Panc1 (cell line): ENCODE measurements around the gene MYLK3. TPM values are rescaled to one million over a fixed set of nuclear protein-coding genes. Genes with fewer than 3 reads are reported as not detected.
A peak's percentile ranks its signal among the peaks of the same experiment; 100 is the strongest.

ENCODE experiments used
- ATAC-seq: fragments of 200-7000 bp; cut with Tn5 transposase; 2 replicates; pipeline ENCODE4 v1.9.1; 2020; ENCODE audit warnings: mild to moderate bottlenecking, moderate library complexity
- Bru-seq: library from RNA; stranded (reverse); fragments of 400-500 nt; gene quantifications from one replicate; lab custom pipeline; 2021; lab: Mats Ljungman, UMichigan
- BruChase-seq, 2 experiments: library from RNA; stranded (reverse); fragments of 400-500 nt; gene quantifications; one replicate each; lab custom pipeline; 2021; lab: Mats Ljungman, UMichigan
- BruUV-seq: library from RNA; stranded (reverse); fragments of 400-500 nt; replicated peaks from 2 replicates; lab custom pipeline; 2021; lab: Mats Ljungman, UMichigan
- CTCF ChIA-PET: fragments of 300-600 bp; sonication (Branson Sonifier 250); formaldehyde crosslinking; loops from one replicate; lab custom pipeline; 2022; ENCODE audit warnings: antibody characterized with exemption; lab: Charles Lee
- POLR2A ChIA-PET: fragments of 300-600 bp; sonication (Branson Sonifier 250); formaldehyde crosslinking; loops from one replicate; lab custom pipeline; 2022; ENCODE audit warnings: antibody characterized with exemption; lab: Charles Lee
- DNase-seq: peaks from one replicate; pipeline ENCODE4 v3.0.0-alpha.2; 2010; ENCODE audit warnings: low read depth, low spot score
- H3K27ac ChIP-seq: 2 replicates; pipeline ENCODE4 v1.5.1; 2011; ENCODE audit warnings: mild to moderate bottlenecking, low read length, inconsistent platforms
- H3K27me3 ChIP-seq: fragments of 200-500 bp; sonication (Bioruptor generic); 2 replicates; pipeline ENCODE4 v1.6.0; 2014; ENCODE audit warnings: low read length, inconsistent platforms; ENCODE audit not compliant: control insufficient read depth, insufficient read depth
- H3K36me3 ChIP-seq: fragments of 200-500 bp; sonication (Bioruptor generic); 2 replicates; pipeline ENCODE4 v1.5.1; 2014; ENCODE audit warnings: inconsistent platforms, mild to moderate bottlenecking, low read length, moderate library complexity; ENCODE audit not compliant: control insufficient read depth, insufficient read depth
- H3K4me1 ChIP-seq: 2 replicates; pipeline ENCODE4 v1.5.1; 2011; ENCODE audit warnings: inconsistent platforms, mild to moderate bottlenecking, low read length, moderate library complexity; ENCODE audit not compliant: control insufficient read depth, insufficient read depth
- H3K4me3 ChIP-seq, 2 experiments: 2 replicates each; pipeline ENCODE4 v1.5.1; 2011 to 2012; ENCODE audit warnings: low read depth in 2 of 2, low read length in 2 of 2, mild to moderate bottlenecking in 2 of 2, inconsistent platforms in 1 of 2, moderate library complexity in 1 of 2
- H3K9me3 ChIP-seq: fragments of 200-500 bp; sonication (Bioruptor generic); 2 replicates; pipeline ENCODE4 v1.5.1; 2014; ENCODE audit warnings: low read depth, mild to moderate bottlenecking, inconsistent platforms, low read length, moderate library complexity; ENCODE audit not compliant: control insufficient read depth, insufficient read depth
- POLR2AphosphoS5 ChIP-seq: IDR thresholded peaks from 2 replicates; pipeline ENCODE4 v1.6.1; 2012; ENCODE audit warnings: mild to moderate bottlenecking, low read depth, low read length, moderate library complexity
- SIN3A ChIP-seq: IDR thresholded peaks from 2 replicates; pipeline ENCODE4 v1.6.1; 2012; ENCODE audit warnings: low read depth, mild to moderate bottlenecking, low read length, moderate library complexity, borderline replicate concordance; ENCODE audit not compliant: insufficient read depth
- TCF7L2 ChIP-seq: IDR thresholded peaks from 2 replicates; pipeline ENCODE4 v1.6.1; 2011; ENCODE audit warnings: mild to moderate bottlenecking, low read depth, low read length, inconsistent platforms
- in situ Hi-C: cut with HindIII; loops from 2 replicates; pipeline ENCODE4 v1.10.0; 2016; ENCODE audit warnings: low sequenced_read_pairs, low pct_unique_long_range_greater_than_20kb
- intact Hi-C: fragments of 100-400 bp; cut with micrococcal nuclease; formaldehyde crosslinking; loops from one replicate; pipeline ENCODE4 v1.10.0; 2022; ENCODE audit not compliant: unreplicated experiment
- long read RNA-seq: library from polyadenylated mRNA; unstranded; transcript quantifications from one replicate; pipeline ENCODE4 v2.0.0, GENCODE V29; 2021; ENCODE audit not compliant: unreplicated experiment
- polyA plus RNA-seq: library from polyadenylated mRNA; unstranded; fragments of >200 nt; gene quantifications from one replicate; pipeline ENCODE4 v1.2.1, GENCODE V29; 2012; ENCODE audit warnings: missing spikeins; ENCODE audit not compliant: insufficient read length
- total RNA-seq: library from RNA; stranded (reverse); gene quantifications from one replicate; pipeline ENCODE4 v1.2.1, GENCODE V29; 2021; ENCODE audit not compliant: unreplicated experiment
- TF ChIP-seq, protein P1 (sequence below), 2 experiments: IDR thresholded peaks; 2 replicates each; pipeline ENCODE4 v1.6.1; 2011 to 2012; ENCODE audit warnings: low read depth in 2 of 2, control low read depth in 1 of 2, low read length in 1 of 2, mild to moderate bottlenecking in 1 of 2, moderate library complexity in 1 of 2; ENCODE audit not compliant: insufficient read depth in 1 of 2
- TF ChIP-seq, protein P2 (sequence below): fragments of 450-650 bp; IDR thresholded peaks from 2 replicates; pipeline ENCODE4 v1.5.1; 2017; ENCODE audit warnings: mild to moderate bottlenecking

Gene MYLK3
- 0.31 TPM for total RNA-seq
- polyA plus RNA-seq, result 0.34 TPM
- percentile 25 among the genes with signal in this experiment for Bru-seq, nascent RNA
- BruChase-seq, experiment 1, labeled RNA remaining after a 2-hour chase, result percentile 28 among the genes with signal in this experiment
- percentile 29 among the genes with signal in this experiment for BruChase-seq, experiment 2, labeled RNA remaining after a 6-hour chase
- long read RNA-seq, partial matches to known transcripts, result 0 of 3 reads
- long read RNA-seq, other reads (novel, unspliced or antisense), result 3 of 3 reads

DNA sequence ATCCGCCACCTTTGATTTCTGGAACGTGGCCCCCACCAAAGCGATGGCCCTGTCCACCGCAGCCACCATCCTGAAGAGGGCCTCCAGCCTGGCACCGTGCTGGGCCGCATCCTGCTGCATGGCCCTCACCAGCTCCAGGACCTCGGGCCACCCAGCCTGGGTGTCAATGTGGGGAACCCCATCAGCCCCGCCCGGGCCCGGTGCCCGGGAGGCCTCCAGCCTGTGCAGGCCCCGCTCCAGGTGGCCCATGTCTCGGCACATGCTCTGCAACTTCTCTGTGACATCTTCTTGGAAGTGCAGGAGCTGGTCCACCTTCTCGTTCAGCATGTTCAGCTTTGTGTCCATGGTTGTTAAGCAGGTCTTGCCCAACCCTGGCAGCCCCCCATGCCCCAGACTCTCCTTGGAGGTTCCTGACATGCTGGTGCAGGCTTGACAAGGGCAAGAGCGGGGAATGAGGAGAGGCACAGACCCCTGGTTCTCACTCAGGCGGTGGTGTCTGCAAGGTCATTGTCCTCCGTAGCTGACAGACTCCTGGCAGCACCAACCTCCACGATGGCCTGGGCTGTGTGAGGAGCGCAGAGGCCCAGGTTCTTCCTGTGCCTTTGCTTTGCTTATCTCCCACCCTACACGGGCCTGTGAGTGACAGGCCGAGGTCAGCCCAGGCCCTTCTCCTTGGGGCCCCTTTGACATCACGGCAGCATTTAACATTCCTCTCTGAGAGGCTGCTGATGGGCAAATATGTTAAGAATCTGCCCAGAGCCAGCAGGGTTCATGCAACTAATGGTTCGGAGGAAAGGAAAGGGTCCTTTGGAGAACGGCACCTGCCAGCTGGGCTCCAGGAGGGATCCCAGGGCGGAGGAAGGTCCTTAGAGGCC lies at the start of gene MYLK3:
Gene MYLK3, minus strand, starts transcription at position 568 of the 875 bp plus-strand sequence. Its CDS starts 151 bp downstream, at position 417.
- Histone ChIP-seq H3K27ac (no peak within 1 kb of the TSS), H3K27me3 (no peaks in the 10 kb centered on the region), H3K4me1 (no peaks in the 10 kb centered on the region; the same call in 1 of the 2 replicates), H3K4me3 (no peak within 1 kb of the TSS), H3K9me3 (no peaks in the 10 kb centered on the region), H3K36me3 (no peaks in the 10 kb centered on the region)
- CTCF ChIA-PET, result no interaction called here
- intact Hi-C loops (no loop called here), in situ Hi-C loops (no loop called here)
- POLR2A ChIA-PET, result no interaction called here
- no TSS peak for BruUV-seq
- TF ChIP-seq SIN3A (no peak), TCF7L2 (no peak), POLR2AphosphoS5 (no peak)
- TF ChIP-seq, protein P1, sequence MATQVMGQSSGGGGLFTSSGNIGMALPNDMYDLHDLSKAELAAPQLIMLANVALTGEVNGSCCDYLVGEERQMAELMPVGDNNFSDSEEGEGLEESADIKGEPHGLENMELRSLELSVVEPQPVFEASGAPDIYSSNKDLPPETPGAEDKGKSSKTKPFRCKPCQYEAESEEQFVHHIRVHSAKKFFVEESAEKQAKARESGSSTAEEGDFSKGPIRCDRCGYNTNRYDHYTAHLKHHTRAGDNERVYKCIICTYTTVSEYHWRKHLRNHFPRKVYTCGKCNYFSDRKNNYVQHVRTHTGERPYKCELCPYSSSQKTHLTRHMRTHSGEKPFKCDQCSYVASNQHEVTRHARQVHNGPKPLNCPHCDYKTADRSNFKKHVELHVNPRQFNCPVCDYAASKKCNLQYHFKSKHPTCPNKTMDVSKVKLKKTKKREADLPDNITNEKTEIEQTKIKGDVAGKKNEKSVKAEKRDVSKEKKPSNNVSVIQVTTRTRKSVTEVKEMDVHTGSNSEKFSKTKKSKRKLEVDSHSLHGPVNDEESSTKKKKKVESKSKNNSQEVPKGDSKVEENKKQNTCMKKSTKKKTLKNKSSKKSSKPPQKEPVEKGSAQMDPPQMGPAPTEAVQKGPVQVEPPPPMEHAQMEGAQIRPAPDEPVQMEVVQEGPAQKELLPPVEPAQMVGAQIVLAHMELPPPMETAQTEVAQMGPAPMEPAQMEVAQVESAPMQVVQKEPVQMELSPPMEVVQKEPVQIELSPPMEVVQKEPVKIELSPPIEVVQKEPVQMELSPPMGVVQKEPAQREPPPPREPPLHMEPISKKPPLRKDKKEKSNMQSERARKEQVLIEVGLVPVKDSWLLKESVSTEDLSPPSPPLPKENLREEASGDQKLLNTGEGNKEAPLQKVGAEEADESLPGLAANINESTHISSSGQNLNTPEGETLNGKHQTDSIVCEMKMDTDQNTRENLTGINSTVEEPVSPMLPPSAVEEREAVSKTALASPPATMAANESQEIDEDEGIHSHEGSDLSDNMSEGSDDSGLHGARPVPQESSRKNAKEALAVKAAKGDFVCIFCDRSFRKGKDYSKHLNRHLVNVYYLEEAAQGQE (IDR thresholded peaks at IDR 0.05; ENCODE audit: insufficient read depth in 1 of 2, low read depth in 2 of 2, low read length in 1 of 2), result no peak
- TF ChIP-seq, protein P2, sequence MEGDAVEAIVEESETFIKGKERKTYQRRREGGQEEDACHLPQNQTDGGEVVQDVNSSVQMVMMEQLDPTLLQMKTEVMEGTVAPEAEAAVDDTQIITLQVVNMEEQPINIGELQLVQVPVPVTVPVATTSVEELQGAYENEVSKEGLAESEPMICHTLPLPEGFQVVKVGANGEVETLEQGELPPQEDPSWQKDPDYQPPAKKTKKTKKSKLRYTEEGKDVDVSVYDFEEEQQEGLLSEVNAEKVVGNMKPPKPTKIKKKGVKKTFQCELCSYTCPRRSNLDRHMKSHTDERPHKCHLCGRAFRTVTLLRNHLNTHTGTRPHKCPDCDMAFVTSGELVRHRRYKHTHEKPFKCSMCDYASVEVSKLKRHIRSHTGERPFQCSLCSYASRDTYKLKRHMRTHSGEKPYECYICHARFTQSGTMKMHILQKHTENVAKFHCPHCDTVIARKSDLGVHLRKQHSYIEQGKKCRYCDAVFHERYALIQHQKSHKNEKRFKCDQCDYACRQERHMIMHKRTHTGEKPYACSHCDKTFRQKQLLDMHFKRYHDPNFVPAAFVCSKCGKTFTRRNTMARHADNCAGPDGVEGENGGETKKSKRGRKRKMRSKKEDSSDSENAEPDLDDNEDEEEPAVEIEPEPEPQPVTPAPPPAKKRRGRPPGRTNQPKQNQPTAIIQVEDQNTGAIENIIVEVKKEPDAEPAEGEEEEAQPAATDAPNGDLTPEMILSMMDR, result no peak
- ATAC-seq (no peak), DNase-seq (no peak)

DNA sequence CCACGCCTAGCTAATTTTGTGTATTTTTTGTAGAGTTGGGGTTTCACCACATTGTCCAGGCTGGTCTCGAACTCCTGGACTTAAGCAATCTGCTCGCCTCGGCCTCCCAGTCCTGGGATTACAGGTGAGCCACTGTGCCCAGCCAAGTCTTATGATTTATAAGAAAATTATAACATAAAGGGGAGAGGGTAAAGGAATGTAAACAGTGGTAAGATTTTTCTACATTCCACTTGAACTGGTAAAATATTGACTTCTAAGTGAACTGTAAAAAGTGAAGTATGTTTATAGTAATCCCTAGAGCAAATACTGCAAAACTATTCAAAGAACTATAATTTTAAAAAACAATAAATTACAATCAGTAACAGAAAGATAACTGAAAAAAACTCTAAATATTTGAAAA lies 49.4 kb upstream of the MYLK3 start:
- no peak for DNase-seq
- H3K4me1 ChIP-seq, result no peaks in the 10 kb centered on the region
- no peak overlapping the region for H3K4me3 ChIP-seq
- H3K27ac ChIP-seq, result no peak overlapping the region
- intact Hi-C loops, result no loop called here
- no peaks in the 10 kb centered on the region for H3K9me3 ChIP-seq
- no TSS peak for BruUV-seq
- TF ChIP-seq POLR2AphosphoS5 (no peak), TCF7L2 (no peak), SIN3A (no peak)
- TF ChIP-seq, protein P2, result no peak
- TF ChIP-seq, protein P1 (IDR thresholded peaks at IDR 0.05; ENCODE audit: insufficient read depth in 1 of 2, low read depth in 2 of 2, low read length in 1 of 2), result no peak
- CTCF ChIA-PET, result no interaction called here
- no peaks in the 10 kb centered on the region for H3K27me3 ChIP-seq
- POLR2A ChIA-PET, result no interaction called here
- in situ Hi-C loops, result no loop called here
- H3K36me3 ChIP-seq, result no peaks in the 10 kb centered on the region; the same call in 1 of the 2 replicates
- ATAC-seq, result no peak
